UCSD-AML1 (cell line): Measurements from ENCODE around the gene TADA3.

Source experiments
- DNase-seq: peaks from one replicate; lab custom pipeline; 2025; ENCODE audit not compliant: unreplicated experiment; lab: John Stamatoyannopoulos, UW

Gene TADA3

DNA sequence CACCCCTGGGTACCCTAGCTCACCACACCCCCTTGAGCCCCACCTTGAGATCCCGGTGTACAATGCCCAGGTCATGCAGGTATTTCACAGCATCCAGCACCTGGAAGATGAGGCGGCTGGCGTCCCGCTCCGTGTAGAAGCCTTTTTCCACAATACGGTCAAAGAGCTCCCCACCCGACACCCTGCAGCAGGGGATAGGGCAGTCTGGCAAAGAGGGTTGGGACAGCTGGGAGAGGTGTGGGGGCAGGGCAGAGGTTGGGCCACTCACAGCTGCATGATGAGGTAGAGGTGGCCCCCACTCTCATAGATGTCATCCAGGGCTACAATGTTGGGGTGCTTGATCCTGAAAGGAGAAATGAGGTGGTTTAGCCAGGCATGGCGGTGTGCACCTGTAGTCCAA lies 29.4 kb downstream of the TADA3 start:
- no peak for DNase-seq

DNA sequence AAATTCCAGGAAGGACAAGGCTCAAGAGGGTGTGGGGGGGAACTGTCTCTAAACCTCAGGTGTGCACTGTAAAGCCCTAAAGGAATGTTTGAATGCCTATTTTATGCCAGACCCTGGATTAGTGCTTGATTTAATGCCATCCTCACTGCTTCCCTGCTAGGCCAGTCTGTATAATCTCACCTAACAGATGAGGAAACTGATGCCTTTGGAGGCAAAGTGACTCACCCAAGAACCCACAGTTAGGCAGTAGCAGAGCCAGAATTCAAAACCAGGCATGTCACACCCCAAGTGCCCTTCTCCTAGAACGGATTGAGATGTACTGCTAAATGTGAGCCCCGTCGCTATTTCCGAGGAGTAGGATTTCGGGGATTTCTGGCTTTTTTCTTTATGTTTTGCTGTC lies 30.4 kb downstream of the TADA3 start:
- DNase-seq, result no peak

DNA sequence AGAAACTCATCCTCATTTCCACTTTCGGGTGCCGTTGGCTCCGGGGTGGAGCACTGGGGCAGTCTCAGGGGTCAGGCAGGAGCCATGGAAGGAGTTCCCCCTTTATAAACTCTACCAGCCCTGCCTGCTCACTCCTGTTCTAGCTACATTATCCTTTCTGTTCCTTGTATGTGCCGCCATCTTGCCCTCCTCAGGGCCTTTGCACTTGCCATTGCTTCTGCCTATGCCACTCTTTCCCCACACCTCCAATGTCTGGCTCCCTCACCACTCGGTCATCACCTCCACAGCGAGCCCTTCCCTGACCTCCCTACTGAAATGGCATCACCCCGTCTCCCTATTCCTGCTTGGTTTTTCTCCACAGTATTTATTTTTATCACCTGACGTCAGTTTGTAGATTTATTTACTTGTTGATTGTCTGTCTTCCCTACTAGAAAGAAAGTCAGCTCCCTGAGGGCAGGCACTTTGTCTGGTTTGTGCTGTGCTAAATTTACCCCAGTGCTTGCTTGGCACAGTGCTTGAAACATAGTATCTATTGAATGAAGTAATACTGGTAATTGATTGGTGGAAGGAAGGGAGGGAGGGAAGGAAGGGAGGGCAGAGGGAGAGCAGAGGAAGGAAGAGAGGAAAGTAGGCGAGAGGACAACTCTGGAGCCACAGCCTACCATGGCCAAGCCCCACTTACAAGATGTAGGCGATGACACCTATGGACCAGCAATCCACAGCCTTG lies 31.3 kb downstream of the TADA3 start:
- DNase-seq, result no peak

DNA sequence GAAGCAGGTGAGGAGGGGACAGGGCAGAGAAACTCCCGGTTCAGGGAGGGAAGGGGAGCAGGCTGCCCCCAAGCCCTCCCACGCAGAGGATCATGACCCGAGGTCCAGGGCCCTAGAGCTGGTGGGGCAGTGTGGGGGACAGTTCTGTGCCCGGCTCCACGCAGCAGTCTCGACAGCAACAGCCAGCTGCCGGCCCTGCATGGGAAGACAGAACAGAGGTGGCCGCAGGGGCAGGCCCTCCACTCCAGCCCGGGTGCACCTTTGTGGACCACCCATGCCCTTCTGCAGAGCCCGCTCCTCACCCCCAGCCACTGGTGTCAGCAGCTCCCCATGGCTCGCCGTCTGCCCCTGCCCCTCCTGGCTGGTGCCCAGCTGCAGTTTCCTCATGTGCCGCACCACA lies 34.8 kb downstream of the TADA3 start:
- DNase-seq, result no peak

DNA sequence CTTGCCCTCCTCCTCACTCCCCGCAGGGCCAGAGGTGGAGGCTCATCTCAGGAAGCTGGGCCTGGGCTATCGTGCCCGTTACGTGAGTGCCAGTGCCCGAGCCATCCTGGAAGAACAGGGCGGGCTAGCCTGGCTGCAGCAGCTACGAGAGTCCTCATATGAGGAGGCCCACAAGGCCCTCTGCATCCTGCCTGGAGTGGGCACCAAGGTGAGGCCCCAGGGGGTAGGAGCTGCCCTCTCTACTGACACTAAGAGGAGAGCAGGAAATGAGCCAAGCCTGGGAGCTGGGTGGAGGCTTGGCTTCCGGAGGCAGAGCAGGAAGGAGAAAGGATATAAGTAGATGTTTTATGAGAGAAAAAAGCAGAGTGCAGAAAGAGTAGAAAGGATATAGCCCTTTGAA lies 37.6 kb downstream of the TADA3 start:
- DNase-seq, result peak; percentile 62

DNA sequence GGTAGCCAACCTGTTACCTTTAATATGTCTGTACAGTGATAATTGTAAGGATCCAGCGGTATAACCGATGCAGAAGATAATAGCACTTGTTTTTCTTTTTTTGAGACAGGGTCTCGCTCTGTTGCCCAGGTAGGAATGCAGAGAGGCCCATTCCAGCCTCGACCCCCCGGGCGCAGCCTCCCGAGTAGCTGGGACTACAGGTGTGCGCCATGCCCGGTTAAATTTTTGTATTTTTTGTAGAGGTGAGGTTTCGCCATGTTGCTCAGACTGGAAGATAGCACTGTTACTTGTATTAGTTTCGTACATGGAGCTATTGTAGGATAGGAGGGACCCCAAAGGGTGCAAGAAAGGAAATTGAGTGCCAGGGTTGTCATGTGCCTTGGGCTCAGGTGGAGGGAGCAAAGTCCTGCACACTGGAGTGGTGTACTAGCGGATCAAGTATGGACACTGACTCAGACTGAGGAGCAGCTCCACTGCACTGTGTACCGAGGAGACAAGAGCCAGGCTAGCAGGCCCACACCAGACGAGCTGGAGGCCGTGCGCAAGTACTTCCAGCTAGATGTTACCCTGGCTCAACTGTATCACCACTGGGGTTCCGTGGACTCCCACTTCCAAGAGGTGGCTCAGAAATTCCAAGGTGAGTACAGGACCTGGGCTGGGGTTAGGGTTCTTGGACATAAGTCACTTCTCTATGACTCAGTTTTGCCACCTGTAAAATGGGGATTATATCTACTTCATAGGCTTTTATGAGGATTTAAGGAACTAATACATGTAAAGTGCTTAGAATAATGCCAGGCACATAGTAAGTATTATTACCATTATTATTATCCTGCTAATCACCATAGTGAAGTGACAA lies 41.5 kb downstream of the TADA3 start:
- DNase-seq, result no peak

DNA sequence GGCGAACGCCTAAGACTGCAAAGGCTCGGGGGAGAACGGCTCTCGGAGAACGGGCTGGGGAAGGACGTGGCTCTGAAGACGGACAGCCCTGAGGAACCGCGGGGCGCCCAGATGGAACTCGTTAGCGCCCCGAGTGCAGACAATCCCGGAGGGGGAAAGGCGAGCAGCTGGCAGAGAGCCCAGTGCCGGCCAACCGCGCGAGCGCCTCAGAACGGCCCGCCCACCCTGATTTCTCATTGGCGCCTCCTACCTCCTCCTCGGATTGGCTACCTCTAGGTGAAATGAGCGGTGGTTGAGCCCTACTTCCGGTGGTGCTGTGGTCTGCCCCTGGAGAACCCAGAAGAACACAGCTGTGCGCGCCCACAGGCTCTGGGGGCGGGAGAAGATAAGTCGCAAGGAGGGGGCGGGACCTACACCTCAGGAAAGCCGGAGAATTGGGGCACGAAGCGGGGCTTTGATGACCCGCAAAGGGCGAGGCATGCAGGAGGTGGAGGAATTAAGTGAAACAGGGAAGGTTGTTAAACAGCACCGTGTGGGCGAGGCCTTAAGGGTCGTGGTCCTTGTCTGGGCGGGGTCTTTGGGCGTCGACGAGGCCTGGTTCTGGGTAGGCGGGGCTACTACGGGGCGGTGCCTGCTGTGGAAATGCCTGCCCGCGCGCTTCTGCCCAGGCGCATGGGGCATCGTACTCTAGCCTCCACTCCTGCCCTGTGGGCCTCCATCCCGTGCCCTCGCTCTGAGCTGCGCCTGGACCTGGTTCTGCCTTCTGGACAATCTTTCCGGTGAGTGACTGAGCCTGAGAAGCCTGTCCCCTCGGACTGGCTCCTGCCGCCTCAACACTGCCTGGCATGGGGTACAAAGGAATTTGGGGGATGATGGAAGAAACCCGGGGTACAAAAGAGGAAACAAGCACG lies 42.4 kb downstream of the TADA3 start, which contains the start of gene OGG1:
Gene OGG1, plus strand, starts transcription at position 308 of the 911 bp plus-strand sequence. Its CDS starts 335 bp downstream, at position 643.
- peak; percentile 99 for DNase-seq

DNA sequence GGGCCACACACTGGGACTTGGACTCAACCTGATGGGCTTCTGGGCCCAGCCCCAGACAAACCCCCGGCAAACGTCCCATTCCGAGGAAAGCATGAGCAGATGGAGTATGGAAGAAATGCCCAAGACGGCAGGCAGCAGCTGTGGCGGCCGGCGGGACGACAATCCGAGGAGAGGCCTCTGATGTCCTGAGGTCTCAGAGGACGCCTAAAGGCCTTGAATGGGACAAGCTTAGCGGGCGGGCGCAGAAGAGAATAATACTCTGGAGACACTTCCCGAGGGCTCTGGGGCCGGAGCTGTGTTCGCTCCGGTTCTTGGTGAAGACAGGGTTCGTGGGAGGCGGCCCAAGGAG lies 43.0 kb downstream of the TADA3 start:
- no peak for DNase-seq

DNA sequence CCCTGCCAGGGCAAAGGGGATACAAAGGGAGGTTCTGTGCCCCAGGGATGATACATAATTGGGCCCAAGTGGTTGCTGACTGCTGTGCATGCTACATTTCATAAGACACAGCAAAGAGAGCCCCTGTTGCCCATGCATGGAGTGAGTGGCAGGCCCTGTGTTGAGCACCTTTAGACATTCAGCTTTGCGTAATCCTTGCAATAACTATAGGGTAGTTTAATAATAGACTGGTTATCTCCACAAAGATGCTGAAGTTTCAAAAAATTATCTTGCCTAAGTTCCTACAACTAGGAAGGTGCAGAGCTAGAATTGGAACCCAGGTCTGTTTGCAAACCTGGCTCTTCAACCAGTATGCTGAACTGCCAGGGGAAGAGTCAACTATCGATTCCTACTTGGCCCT lies 44.2 kb downstream of the TADA3 start:
- no peak for DNase-seq

DNA sequence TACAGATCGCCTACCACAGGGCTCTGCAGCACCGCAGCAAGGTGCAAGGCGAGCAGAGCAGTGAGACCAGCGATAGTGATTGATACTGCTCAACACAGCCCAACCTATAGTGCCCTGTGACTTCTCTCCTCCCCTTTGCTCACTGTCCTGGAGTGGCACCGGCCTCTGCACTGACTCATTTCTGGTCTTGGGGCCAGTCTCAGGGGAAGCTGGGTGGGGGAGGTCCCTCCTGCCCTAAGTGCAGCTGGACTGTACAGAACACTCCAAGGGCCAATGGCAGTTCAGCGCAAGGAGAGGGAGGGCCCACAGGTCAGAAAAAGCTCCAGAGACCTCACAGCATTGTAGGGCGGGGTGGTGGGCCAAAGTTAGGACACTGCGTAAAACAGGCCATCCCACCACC lies 45.0 kb downstream of the TADA3 start:
- no peak for DNase-seq

DNA sequence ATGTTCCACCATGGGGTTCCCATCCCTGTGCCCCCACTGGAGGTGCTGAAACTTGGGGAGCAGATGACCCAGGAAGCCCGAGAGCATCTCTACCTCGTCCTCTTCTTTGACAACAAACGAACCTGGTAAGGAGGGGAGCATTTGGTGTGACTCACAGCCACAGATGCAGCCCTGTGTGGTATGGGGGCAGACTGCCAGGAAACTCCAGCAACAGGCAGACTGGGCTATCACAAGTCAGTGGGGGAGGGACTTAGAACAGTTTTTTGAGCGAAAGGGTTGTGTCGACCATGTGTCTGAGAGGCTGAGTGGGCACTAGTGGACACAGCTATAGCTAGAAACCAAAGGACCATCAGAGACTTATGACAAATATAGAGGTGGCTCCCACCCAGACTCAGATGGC lies 45.9 kb downstream of the TADA3 start:
- no peak for DNase-seq

DNA sequence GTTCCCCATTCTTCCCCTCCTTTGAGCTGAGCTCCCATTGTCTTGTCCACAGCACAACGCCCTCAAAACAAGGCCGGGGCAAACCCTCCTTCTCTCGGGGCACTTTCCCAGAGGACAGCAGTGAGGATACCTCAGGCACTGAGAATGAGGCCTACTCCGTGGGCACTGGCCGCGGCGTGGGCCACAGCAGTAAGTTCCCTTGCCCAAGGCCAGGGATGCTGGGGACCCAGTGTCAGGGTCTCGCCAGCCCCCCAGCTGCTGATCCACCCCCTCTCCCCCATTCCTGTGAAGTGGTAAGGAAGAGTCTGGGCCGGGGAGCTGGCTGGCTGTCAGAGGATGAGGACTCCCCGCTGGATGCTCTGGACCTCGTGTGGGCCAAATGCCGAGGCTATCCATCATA lies 46.8 kb downstream of the TADA3 start:
- no peak for DNase-seq

DNA sequence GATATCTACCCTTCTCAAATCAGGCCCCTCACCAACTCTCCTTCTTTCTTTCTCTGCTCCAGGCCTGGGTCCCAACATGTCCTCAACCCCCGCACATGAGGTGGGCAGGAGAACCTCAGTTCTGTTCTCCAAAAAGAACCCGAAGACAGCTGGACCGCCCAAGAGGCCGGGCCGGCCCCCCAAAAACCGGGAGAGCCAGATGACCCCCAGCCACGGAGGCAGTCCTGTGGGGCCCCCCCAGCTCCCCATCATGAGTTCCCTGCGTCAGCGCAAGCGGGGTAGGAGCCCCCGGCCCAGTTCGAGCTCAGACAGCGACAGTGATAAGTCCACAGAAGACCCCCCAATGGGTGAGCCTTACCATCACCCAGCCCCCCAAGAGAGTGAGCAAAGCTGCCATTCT lies 48.1 kb downstream of the TADA3 start:
- no peak for DNase-seq

DNA sequence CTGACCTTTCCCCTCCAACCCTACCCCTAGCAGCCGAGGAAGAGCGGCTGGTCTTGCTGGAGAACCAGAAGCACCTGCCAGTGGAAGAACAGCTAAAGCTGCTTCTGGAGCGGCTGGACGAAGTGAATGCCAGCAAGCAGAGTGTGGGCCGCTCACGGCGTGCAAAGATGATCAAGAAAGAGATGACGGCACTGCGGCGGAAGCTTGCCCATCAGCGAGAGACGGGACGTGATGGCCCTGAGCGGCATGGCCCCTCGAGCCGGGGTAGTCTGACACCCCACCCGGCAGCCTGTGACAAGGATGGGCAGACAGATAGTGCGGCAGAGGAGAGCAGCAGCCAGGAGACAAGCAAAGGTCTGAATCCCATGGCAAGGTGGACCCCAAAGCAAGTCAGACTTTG lies 48.7 kb downstream of the TADA3 start:
- no peak for DNase-seq

DNA sequence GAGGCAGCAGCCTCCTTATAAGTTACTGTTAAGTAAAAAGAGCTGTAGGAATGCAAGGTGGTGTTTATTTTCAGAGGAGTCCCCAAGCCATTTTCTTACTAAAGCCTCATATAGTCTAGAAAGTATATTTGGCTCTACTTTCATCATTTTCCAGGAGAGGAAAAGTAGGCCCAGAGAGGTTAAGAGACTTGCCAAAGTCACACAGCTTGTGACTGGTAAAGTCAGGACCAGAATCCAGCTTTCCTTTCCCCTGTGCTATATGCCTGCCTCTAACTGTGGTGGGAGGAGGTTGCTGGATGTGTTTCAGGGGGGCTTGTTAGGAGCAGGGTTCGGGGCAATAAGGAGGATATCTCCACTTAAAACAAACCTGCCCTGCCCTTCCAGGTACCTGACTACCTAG lies 49.7 kb downstream of the TADA3 start:
- no peak for DNase-seq

DNA sequence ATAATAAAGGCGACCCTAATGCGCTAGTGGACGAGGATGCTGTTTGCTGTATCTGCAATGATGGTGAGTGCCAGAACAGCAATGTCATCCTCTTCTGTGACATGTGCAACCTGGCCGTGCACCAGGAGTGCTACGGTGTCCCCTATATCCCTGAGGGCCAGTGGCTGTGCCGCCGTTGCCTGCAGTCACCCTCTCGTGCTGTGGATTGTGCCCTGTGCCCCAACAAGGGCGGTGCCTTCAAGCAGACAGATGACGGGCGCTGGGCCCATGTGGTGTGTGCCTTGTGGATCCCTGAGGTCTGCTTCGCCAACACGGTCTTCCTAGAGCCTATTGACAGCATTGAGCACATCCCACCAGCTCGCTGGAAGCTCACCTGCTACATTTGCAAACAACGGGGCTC lies 53.1 kb downstream of the TADA3 start:
- no peak for DNase-seq

DNA sequence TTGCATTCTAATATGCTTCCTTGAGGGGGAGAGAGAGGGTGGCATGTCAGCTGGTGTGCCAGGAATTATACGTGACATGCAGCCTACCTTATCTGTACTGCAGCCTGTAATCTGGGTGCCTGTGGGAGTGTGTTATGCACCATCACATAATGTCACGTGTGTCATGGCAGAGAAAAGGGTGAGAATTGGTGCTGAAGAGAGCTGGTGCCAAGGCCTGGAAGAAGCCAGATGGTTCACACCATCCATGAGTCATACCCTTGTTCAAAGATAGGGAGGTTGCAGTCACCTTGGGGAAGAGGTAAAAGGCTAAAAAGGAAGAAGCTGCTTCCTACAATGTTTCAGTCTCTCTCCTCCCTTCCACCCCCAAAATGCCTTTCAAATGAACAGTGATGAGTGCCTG lies 55.4 kb downstream of the TADA3 start:
- no peak for DNase-seq

DNA sequence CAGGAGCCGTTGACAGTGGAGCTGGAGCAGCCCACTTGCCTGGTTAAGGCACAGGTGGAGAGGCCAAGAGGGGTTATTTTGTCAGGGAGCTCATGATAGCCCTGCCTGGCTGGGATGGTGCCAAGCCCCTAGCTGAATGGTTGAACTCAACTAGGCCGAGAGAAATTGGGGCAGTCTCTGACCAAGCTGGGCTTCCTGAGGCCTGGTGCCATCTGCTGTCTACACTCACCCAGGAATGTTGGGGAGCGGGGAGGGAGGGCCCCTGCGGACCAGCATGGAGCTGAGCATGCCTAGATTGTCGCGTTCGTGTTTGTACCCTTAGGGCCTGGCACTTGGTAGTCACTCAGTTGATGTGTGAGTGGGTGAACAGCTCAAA lies 59.5 kb downstream of the TADA3 start:
- DNase-seq, result no peak

DNA sequence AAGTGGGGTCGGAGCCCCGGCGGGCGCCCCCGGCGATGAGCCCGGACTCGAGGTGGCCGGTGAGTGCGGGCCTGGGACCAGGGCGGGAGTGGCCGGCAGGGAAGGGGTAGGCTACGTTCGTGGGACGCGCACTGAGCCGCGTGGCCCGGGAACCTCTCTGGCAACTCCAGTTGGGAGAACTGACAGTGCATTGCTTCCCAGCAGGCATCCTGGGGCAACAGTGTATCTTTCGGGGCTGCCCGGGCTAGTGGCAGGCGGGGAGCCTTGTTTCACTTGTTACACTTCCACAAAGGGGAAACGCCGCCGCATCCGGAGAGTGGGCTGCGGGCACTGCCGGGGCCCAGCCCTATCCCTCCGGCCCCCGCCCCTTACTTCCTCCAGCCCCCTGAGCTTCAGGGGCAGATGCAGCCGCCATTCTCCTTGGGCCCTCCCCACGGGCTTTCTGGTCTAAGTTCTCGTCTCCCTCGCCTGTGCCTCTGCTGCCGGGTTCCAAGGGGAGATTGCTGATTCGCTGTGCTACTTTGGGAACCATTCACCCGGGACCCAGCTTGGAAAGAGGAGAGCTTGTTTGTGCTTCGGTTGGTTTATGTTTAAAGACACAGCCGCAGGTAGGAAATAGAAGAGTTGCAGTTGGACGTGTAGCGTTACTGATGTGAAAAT lies 60.1 kb downstream of the TADA3 start:
- peak; percentile 72 for DNase-seq

DNA sequence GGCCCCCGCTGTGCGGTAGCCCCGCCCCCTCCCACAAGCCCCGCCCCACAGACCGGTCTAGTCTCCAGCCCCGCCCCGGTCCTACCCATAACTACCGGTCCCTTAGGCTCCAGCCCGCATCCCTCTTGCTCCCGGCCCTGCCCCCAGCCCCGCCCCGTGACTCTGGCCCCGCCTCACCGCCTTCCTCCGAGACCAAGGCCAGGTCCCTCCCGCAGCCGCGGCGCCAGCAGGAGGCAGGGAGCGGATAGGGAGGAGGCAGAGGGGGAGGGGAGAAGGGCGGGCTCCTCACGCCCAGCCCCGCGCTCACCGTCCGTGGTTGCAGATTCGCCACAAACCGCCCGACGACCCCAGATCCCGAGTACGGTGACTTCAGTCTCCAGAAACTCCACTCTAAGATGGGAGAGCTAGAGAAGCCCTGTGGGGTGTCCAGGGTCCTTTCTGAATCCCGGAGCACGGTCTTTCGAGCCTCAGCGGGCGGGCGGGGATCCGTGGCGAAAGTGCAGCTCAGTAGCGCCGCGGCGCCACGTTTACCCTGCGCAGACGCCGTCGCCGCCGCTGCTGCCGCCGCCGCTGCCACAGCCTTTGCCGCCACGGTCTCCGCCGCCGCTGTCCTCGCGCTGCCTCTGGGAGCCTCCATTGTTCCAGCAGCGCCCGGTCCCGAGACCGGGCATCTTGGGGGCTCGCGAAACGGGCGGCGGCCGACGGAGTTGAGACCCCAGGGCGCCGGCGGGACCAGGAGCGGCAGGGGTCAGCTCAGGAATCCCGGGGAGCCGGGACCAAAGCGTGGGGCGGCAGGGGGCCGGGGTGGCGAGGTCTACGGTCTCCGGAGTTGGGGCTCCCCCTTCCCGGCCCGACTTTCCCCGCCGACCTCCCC lies 60.8 kb downstream of the TADA3 start, which contains the start of gene BRPF1:
Gene BRPF1, plus strand, starts transcription at position 530 of the 874 bp plus-strand sequence. CDS start 2,406 bp downstream, outside the sequence.
- DNase-seq, result peak; percentile 100
